Loucy (cell line): ENCODE results near the gene SLC26A3.

Source experiments
- EZH2phosphoT487 ChIP-seq: fragments of 200-600 bp; IDR thresholded peaks from 2 replicates; pipeline ENCODE4 v1.6.1; 2018; ENCODE audit warnings: antibody characterized with exemption, mild to moderate bottlenecking, moderate library complexity, borderline replicate concordance
- TF ChIP-seq, protein P1 (sequence below): fragments of 200-600 bp; sonication (generic); conservative IDR thresholded peaks from 2 replicates; pipeline ENCODE4 v1.5.1; 2014; ENCODE audit warnings: mild to moderate bottlenecking, antibody characterized with exemption, low read length

DNA sequence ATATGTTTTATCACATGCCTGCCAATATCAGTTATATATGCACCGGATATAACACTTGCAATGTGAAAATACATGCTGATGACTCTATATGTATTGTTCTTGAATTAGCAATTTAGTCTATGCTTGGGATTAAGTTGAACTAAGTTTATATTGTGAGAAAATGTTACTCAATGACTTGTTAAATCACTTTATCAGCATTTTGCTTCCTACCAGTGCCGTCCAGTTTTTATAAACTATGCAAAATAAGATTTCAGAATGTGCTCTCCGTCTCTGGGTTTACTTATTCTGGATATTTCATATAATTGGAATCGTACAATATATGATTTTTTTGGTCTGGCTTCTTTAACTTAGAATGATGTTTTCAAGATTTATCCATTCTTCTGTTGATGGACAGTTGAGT lies 25.5 kb upstream of the SLC26A3 start:
- TF ChIP-seq EZH2phosphoT487 = no peak
- TF ChIP-seq, protein P1, sequence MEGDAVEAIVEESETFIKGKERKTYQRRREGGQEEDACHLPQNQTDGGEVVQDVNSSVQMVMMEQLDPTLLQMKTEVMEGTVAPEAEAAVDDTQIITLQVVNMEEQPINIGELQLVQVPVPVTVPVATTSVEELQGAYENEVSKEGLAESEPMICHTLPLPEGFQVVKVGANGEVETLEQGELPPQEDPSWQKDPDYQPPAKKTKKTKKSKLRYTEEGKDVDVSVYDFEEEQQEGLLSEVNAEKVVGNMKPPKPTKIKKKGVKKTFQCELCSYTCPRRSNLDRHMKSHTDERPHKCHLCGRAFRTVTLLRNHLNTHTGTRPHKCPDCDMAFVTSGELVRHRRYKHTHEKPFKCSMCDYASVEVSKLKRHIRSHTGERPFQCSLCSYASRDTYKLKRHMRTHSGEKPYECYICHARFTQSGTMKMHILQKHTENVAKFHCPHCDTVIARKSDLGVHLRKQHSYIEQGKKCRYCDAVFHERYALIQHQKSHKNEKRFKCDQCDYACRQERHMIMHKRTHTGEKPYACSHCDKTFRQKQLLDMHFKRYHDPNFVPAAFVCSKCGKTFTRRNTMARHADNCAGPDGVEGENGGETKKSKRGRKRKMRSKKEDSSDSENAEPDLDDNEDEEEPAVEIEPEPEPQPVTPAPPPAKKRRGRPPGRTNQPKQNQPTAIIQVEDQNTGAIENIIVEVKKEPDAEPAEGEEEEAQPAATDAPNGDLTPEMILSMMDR = no peak
